Transverse colon (tissue), 4 donors: ENCODE measurements around the gene FNDC3B.

Source experiments
- CTCF ChIP-seq, 5 experiments: fragments of 200-600 bp in 3 of 5; fragments of 450-650 bp in 2 of 5; sonication (generic) in 3 of 5; IDR thresholded peaks; 1 replicate in 2 of 5; 2 replicates in 3 of 5; pipeline ENCODE4 v1.5.1; 2016 to 2017; ENCODE audit warnings: antibody characterized with exemption in 5 of 5, inconsistent platforms in 3 of 5, mild to moderate bottlenecking in 2 of 5, moderate library complexity in 1 of 5
- EP300 ChIP-seq: sonication (generic); formaldehyde crosslinking; IDR thresholded peaks from one replicate; pipeline ENCODE4 v1.6.1; 2017; ENCODE audit warnings: antibody characterized with exemption, low read depth
- POLR2A ChIP-seq: fragments of 450-650 bp; IDR thresholded peaks from one replicate; pipeline ENCODE4 v1.6.1; 2016; ENCODE audit warnings: antibody characterized with exemption, mild to moderate bottlenecking, moderate library complexity
- POLR2AphosphoS5 ChIP-seq, 3 donors: sonication (generic); formaldehyde crosslinking; IDR thresholded peaks; one replicate each; pipeline ENCODE4 v1.6.1; 2016; ENCODE audit warnings: antibody characterized with exemption in 3 of 3

DNA sequence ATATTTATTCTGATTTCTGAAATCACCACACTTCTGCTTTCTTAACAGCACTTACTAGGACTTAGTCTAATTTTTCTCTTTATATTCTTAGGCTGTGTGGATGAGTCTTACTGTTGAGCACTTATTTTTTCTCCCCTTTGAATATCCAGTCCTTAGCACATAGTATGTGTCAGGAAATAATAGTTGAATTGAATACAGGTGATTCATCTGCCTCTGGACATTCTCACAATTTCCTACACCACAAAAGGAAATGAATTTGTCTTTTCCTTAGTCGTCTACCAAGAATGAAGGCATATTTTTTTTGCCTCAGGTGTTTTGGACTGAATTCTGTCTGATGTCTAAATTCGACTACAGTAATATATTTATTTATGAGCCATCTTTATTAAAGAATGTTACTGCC, 204.6 kb downstream of the FNDC3B start:
- TF ChIP-seq CTCF (IDR thresholded peaks at IDR 0.05) (no peak), POLR2A (no peak), POLR2AphosphoS5 (IDR thresholded peaks at IDR 0.05) (no peak), EP300 (no peak)
